ENCODE measurements around the gene GLE1. TPM values are rescaled to one million over a fixed set of nuclear protein-coding genes. Genes with fewer than 3 reads are reported as not detected.
A peak's percentile ranks its signal among the peaks of the same experiment; 100 is the strongest.

Gene GLE1
- total RNA-seq, 2 donors from 2014 or later = 14.7 to 16.6 TPM

GRCh38 chr9:128565578-128565977, 61.1 kb downstream of the GLE1 start:
- Histone ChIP-seq H3K4me3 (ENCODE audit: low read length) (no peak overlapping the region), H3K36me3 (ENCODE audit: control insufficient read depth, insufficient read depth, low read length) (peaks cover 70% of the 10 kb centered on the region), H3K9me3 (ENCODE audit: control insufficient read depth, low read length) (no peaks in the 10 kb centered on the region), H3K4me1 (ENCODE audit: control insufficient read depth, insufficient read depth, low read length) (no peaks in the 10 kb centered on the region), H3K27me3 (ENCODE audit: control insufficient read depth, insufficient read depth, low read length, poor library complexity, severe bottlenecking) (no peaks in the 10 kb centered on the region), H3K9ac (ENCODE audit: extremely low read depth, low read length, poor library complexity, severe bottlenecking) (no peak overlapping the region), H3K27ac (ENCODE audit: low read depth, low read length) (no peak overlapping the region)
- no peaks in the 10 kb centered on the region for H3K27me3 Mint-ChIP-seq (ENCODE audit: insufficient read depth)
- H3K9me3 Mint-ChIP-seq = no peaks in the 10 kb centered on the region
- no peak for TF ChIP-seq CTCF (conservative IDR thresholded peaks at IDR 0.05)
- H3K4me3 Mint-ChIP-seq = no peak overlapping the region
- H3K4me1 Mint-ChIP-seq = no peaks in the 10 kb centered on the region
- peak overlapping the region; percentile 75 for H3K27ac Mint-ChIP-seq
- H3K36me3 Mint-ChIP-seq (ENCODE audit: low read depth) = peaks cover 57% of the 10 kb centered on the region
- no peak for DNase-seq
- WGBS, 2 experiments (ENCODE audit: insufficient coverage in 1 of 2, insufficient read length in 1 of 2) = 93 to 97% methylated on average over 3 to 4 of the region's 4 CpGs

- WGBS, 2 experiments (ENCODE audit: insufficient coverage in 1 of 2, insufficient read length in 1 of 2) = 82% methylated on average over 8 of the region's 8 CpGs
- Histone ChIP-seq H3K4me3 (ENCODE audit: low read length) (no peak overlapping the region), H3K9me3 (ENCODE audit: control insufficient read depth, low read length) (no peaks in the 10 kb centered on the region), H3K36me3 (ENCODE audit: control insufficient read depth, insufficient read depth, low read length) (peaks cover 81% of the 10 kb centered on the region), H3K27me3 (ENCODE audit: control insufficient read depth, insufficient read depth, low read length, poor library complexity, severe bottlenecking) (no peaks in the 10 kb centered on the region), H3K4me1 (ENCODE audit: control insufficient read depth, insufficient read depth, low read length) (no peaks in the 10 kb centered on the region), H3K27ac (ENCODE audit: low read depth, low read length) (no peak overlapping the region), H3K9ac (ENCODE audit: extremely low read depth, low read length, poor library complexity, severe bottlenecking) (no peak overlapping the region)
- H3K27me3 Mint-ChIP-seq (ENCODE audit: insufficient read depth) = no peaks in the 10 kb centered on the region
- TF ChIP-seq CTCF (conservative IDR thresholded peaks at IDR 0.05) = no peak
- H3K9me3 Mint-ChIP-seq = no peaks in the 10 kb centered on the region
- no peak overlapping the region for H3K27ac Mint-ChIP-seq
- H3K4me1 Mint-ChIP-seq = no peaks in the 10 kb centered on the region
- H3K36me3 Mint-ChIP-seq (ENCODE audit: low read depth) = peaks cover 63% of the 10 kb centered on the region
- H3K4me3 Mint-ChIP-seq = no peak overlapping the region
- no peak for DNase-seq
These were observed 64.1 kb downstream of the GLE1 start for GRCh38 chr9:128568470-128569078.

GRCh38 chr9:128575469-128575868, 71.0 kb downstream of the GLE1 start:
- H3K27ac Mint-ChIP-seq = peak overlapping the region; percentile 18
- 93 to 96% methylated on average over 3 to 4 of the region's 4 CpGs for WGBS, 2 experiments (ENCODE audit: insufficient coverage in 1 of 2, insufficient read length in 1 of 2)
- Histone ChIP-seq H3K9me3 (ENCODE audit: control insufficient read depth, low read length) (no peaks in the 10 kb centered on the region), H3K9ac (ENCODE audit: extremely low read depth, low read length, poor library complexity, severe bottlenecking) (no peak overlapping the region), H3K4me3 (ENCODE audit: low read length) (no peak overlapping the region), H3K27me3 (ENCODE audit: control insufficient read depth, insufficient read depth, low read length, poor library complexity, severe bottlenecking) (no peaks in the 10 kb centered on the region), H3K36me3 (ENCODE audit: control insufficient read depth, insufficient read depth, low read length) (peaks cover 83% of the 10 kb centered on the region), H3K4me1 (ENCODE audit: control insufficient read depth, insufficient read depth, low read length) (no peaks in the 10 kb centered on the region), H3K27ac (ENCODE audit: low read depth, low read length) (no peak overlapping the region)
- no peak for TF ChIP-seq CTCF (conservative IDR thresholded peaks at IDR 0.05)
- H3K27me3 Mint-ChIP-seq (ENCODE audit: insufficient read depth) = no peaks in the 10 kb centered on the region
- H3K4me3 Mint-ChIP-seq = no peak overlapping the region
- H3K9me3 Mint-ChIP-seq = no peaks in the 10 kb centered on the region
- H3K4me1 Mint-ChIP-seq = no peaks in the 10 kb centered on the region
- DNase-seq = no peak
- peaks cover 77% of the 10 kb centered on the region for H3K36me3 Mint-ChIP-seq (ENCODE audit: low read depth)
